ENCODE data around the gene TLDC2. TPM values are rescaled to one million over a fixed set of nuclear protein-coding genes. Genes with fewer than 3 reads are reported as not detected.

TLDC2 gene
- total RNA-seq, 1 experiment from 2014 or later, result not detected

GRCh38 chr20:36847009-36847709 is 28.8 kb upstream of the TLDC2 start:
- CTCF ChIA-PET, result interaction anchor here (0.8 to 4.1 kb wide), 9 partner anchors 8 to 92 kb away, joined by 3 to 22 read pairs (median 5); partner anchors contain the start of gene DSN1
- POLR2A ChIA-PET, result interaction anchor here (0.6 to 1.3 kb wide), 4 partner anchors 16 to 73 kb away, joined by 3 to 4 read pairs (median 4); partner anchors contain the start of gene DSN1

DNA sequence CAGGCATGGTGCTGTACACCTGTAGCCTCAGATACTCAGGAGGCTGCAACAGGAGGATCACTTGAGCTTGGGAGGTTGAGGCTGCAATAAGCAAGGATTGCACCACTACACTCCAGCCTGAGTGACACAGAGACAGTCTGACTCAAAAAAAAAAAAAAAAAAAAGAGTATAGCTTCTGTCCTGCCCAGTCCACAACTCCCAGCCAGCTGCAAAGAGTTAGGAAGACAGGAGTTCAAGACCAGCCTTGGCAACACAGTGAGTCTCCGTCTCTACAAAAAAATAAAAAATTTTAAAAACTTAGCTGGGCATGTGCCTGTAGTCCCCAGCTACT is 28.3 kb upstream of the TLDC2 start:
- H3K36me3 ChIP-seq (ENCODE audit: control insufficient read depth, insufficient read depth, low read length), result no peaks in the 10 kb centered on the region
- H3K27ac Mint-ChIP-seq (ENCODE audit: unreplicated experiment), result peak overlapping the region; percentile 83
- CTCF ChIA-PET, result interaction anchor here (0.8 to 4.1 kb wide), 6 partner anchors 9 to 93 kb away, joined by 4 to 22 read pairs (median 6); partner anchors contain the start of gene DSN1

More at GRCh38 chr20:36847009-36847709, 28.8 kb upstream of the TLDC2 start:
- Histone ChIP-seq H3K4me3 (ENCODE audit: low read depth, low read length) (no peak overlapping the region), H3K4me1 (peaks cover 18% of the 10 kb centered on the region), H3K27me3 (replicated peaks; ENCODE audit: control insufficient read depth, insufficient read depth, low read length) (no peaks in the 10 kb centered on the region), H3K36me3 (ENCODE audit: control insufficient read depth, insufficient read depth, low read length) (no peaks in the 10 kb centered on the region), H3K9me3 (peaks cover 4% of the 10 kb centered on the region)
- Mint-ChIP-seq H3K27me3 (ENCODE audit: insufficient read depth, unreplicated experiment) (no peaks in the 10 kb centered on the region), H3K27ac (ENCODE audit: unreplicated experiment) (peak overlapping the region; percentile 83), H3K4me3 (ENCODE audit: unreplicated experiment) (no peak overlapping the region), H3K4me1 (ENCODE audit: low read depth, unreplicated experiment) (peaks cover 14% of the 10 kb centered on the region), H3K9me3 (ENCODE audit: unreplicated experiment) (no peaks in the 10 kb centered on the region), H3K36me3 (ENCODE audit: insufficient read depth, unreplicated experiment) (no peaks in the 10 kb centered on the region)
- no TSS peak for BruUV-seq (replicated peaks)
- DNase-seq, result peak; percentile 79
- TF ChIP-seq, protein P1, sequence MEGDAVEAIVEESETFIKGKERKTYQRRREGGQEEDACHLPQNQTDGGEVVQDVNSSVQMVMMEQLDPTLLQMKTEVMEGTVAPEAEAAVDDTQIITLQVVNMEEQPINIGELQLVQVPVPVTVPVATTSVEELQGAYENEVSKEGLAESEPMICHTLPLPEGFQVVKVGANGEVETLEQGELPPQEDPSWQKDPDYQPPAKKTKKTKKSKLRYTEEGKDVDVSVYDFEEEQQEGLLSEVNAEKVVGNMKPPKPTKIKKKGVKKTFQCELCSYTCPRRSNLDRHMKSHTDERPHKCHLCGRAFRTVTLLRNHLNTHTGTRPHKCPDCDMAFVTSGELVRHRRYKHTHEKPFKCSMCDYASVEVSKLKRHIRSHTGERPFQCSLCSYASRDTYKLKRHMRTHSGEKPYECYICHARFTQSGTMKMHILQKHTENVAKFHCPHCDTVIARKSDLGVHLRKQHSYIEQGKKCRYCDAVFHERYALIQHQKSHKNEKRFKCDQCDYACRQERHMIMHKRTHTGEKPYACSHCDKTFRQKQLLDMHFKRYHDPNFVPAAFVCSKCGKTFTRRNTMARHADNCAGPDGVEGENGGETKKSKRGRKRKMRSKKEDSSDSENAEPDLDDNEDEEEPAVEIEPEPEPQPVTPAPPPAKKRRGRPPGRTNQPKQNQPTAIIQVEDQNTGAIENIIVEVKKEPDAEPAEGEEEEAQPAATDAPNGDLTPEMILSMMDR (IDR thresholded peaks at IDR 0.05; ENCODE audit: insufficient read depth in 1 of 2, low read depth in 1 of 2, low read length in 1 of 2, severe bottlenecking in 1 of 2, unreplicated experiment in 1 of 2), result no peak
- intact Hi-C loops (cut with micrococcal nuclease; ENCODE audit: unreplicated experiment), result no loop called here

GRCh38 chr20:36848078-36848660 is 27.8 kb upstream of the TLDC2 start:
- intact Hi-C loops (cut with micrococcal nuclease; ENCODE audit: unreplicated experiment), result no loop called here
- TF ChIP-seq, protein P1 (IDR thresholded peaks at IDR 0.05; ENCODE audit: insufficient read depth in 1 of 2, low read depth in 1 of 2, low read length in 1 of 2, severe bottlenecking in 1 of 2, unreplicated experiment in 1 of 2), result no peak
- Histone ChIP-seq H3K9me3 (peaks cover 4% of the 10 kb centered on the region), H3K27me3 (replicated peaks; ENCODE audit: control insufficient read depth, insufficient read depth, low read length) (no peaks in the 10 kb centered on the region), H3K4me3 (ENCODE audit: low read depth, low read length) (no peak overlapping the region), H3K4me1 (peaks cover 18% of the 10 kb centered on the region), H3K36me3 (ENCODE audit: control insufficient read depth, insufficient read depth, low read length) (no peaks in the 10 kb centered on the region)
- DNase-seq, result no peak
- CTCF ChIA-PET, result interaction anchor here (1.2 to 4.1 kb wide), 3 partner anchors 13 to 74 kb away, joined by 4 to 22 read pairs (median 6); partner anchors contain the start of gene DSN1
- BruUV-seq (replicated peaks), result no TSS peak
- Mint-ChIP-seq H3K4me1 (ENCODE audit: low read depth, unreplicated experiment) (peaks cover 14% of the 10 kb centered on the region), H3K27me3 (ENCODE audit: insufficient read depth, unreplicated experiment) (no peaks in the 10 kb centered on the region), H3K9me3 (ENCODE audit: unreplicated experiment) (no peaks in the 10 kb centered on the region), H3K4me3 (ENCODE audit: unreplicated experiment) (no peak overlapping the region), H3K27ac (ENCODE audit: unreplicated experiment) (peak overlapping the region; percentile 52), H3K36me3 (ENCODE audit: insufficient read depth, unreplicated experiment) (no peaks in the 10 kb centered on the region)
- POLR2A ChIA-PET, result interaction anchor here (0.5 to 1.0 kb wide), 2 partner anchors 75 to 1111 kb away, joined by 3 to 8 read pairs; partner anchors contain the start of gene DSN1

More for the DNA sequence above, 28.3 kb upstream of the TLDC2 start:
- TF ChIP-seq, protein P1 (IDR thresholded peaks at IDR 0.05; ENCODE audit: insufficient read depth in 1 of 2, low read depth in 1 of 2, low read length in 1 of 2, severe bottlenecking in 1 of 2, unreplicated experiment in 1 of 2), result no peak
- H3K4me3 Mint-ChIP-seq (ENCODE audit: unreplicated experiment), result no peak overlapping the region
- Histone ChIP-seq H3K27me3 (replicated peaks; ENCODE audit: control insufficient read depth, insufficient read depth, low read length) (no peaks in the 10 kb centered on the region), H3K4me3 (ENCODE audit: low read depth, low read length) (no peak overlapping the region), H3K9me3 (peaks cover 4% of the 10 kb centered on the region), H3K4me1 (peaks cover 18% of the 10 kb centered on the region)
- H3K4me1 Mint-ChIP-seq (ENCODE audit: low read depth, unreplicated experiment), result peaks cover 14% of the 10 kb centered on the region
- no peaks in the 10 kb centered on the region for H3K9me3 Mint-ChIP-seq (ENCODE audit: unreplicated experiment)
- no TSS peak for BruUV-seq (replicated peaks)
- intact Hi-C loops (cut with micrococcal nuclease; ENCODE audit: unreplicated experiment), result no loop called here
- no peaks in the 10 kb centered on the region for H3K36me3 Mint-ChIP-seq (ENCODE audit: insufficient read depth, unreplicated experiment)
- DNase-seq, result no peak
- no peaks in the 10 kb centered on the region for H3K27me3 Mint-ChIP-seq (ENCODE audit: insufficient read depth, unreplicated experiment)
- POLR2A ChIA-PET, result interaction anchor here (0.5 to 1.0 kb wide), 4 partner anchors 16 to 1111 kb away, joined by 3 to 8 read pairs (median 4); partner anchors contain the start of gene DSN1
